Measurements from ENCODE around the gene ASB9.
"Not testable (repeated sequence)": the region's sequence is repeated elsewhere in the genome, so short reads cannot be mapped to it uniquely, and the experiment has no call there.

Gene ASB9, protein sequence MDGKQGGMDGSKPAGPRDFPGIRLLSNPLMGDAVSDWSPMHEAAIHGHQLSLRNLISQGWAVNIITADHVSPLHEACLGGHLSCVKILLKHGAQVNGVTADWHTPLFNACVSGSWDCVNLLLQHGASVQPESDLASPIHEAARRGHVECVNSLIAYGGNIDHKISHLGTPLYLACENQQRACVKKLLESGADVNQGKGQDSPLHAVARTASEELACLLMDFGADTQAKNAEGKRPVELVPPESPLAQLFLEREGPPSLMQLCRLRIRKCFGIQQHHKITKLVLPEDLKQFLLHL

DNA sequence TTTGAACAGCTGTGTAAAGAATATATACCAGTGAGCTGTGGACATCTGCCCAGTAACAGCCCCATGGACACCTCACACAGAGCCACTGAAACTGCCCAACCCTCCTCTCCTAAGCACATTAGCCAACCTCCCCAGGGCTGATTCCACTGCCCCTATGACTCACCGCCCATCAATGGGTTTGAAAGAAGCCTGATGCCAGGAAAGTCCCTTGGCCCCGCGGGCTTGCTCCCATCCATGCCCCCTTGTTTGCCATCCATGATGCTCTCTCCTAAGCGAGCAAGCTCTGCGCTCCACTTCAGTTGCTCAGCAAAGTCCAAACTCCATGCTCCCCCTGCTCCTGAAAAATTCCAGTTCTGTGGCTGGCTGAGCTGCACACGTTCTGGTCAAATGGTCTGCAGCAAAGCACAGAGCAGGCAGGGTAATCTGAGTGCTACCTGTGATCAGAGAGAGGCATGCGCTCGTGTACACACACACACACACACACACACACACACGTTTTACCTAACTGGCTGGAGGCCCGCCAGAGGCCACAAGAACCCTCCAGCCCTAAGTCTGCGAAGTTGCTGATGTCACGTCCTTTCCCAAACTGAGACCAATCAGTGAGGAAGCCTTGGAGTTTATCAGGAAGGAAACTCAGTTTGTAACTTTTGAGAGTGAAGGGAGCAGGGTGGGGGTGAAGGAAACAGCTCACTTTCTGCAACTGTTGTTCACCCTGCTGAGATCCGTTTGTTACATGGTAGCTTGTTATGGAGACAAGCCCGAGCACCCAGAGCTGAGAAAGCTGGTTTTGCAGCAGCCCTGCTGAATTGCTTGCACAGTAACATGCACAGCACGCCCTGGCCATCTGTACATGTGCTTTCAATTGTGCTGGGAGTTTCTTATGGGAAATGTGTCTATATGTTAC, at the start of gene ASB9:
TSS of gene ASB9 (minus strand) at position 466 of the 904 bp plus-strand sequence. CDS start at position 257, 209 bp downstream.
- peak; percentile 55 for DNase-seq (ENCODE audit: low spot score)

DNA sequence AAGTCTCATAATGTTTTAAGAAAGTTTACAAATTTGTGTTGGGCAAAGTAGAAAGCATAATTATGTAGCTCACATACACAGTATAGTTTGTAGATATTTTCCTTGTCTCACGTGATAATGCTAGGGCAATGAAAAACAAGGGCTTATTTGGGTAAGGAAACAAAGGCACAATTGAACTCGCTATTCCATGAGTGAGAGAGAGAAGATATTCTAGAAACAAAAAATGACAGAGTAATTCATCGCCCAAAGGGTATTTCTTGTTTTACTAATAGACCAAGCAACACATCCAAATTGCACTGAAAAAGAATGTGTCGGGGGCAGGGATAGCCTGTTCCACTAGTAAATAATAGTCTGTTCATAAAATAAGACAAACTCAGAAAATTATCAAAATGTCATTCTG, 49.2 kb upstream of the ASB9 start:
- no peak for DNase-seq (ENCODE audit: low spot score)

DNA sequence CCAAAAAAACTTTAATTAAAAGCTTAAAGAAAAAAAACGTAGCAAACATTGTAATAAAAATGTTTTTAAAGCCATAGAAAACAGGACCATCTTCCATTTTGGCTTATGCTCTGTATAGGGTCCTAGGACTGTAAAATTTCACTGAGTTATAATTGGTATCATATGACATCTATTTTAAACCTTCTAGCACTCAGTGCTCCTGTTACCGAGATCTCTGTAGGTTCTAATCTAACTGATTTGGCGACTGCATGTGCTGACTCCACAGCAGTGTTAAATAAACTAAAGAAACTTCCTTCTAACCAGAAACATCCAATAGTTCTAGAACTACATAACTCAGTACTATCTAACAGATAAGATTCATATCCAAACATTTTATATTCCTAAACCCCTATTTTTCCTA, 45.6 kb upstream of the ASB9 start, which contains the start of gene ASB11:
TSS of gene ASB11 (minus strand) at position 132 of the 400 bp plus-strand sequence. CDS start at position 97, 35 bp downstream.
- no peak for DNase-seq (ENCODE audit: low spot score)

DNA sequence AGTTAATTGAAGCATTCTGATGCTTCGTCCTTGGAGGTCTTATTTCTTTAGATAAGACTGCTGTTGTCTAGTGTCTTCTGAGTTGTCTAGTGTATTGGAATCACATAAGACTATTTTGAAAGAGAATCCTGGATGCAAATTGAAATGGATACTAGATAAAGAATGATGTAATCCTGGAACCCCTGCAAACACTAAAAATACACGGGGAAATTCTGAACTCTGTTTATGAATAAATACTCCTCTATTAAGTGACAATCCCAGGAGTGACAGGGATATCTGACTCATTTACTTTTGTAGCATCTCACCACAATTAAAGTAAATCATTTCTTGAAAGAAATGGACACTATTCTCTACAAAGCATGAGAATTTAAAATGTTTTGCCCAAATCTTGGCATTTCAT, 44.6 kb upstream of the ASB9 start:
- no peak for DNase-seq (ENCODE audit: low spot score)

DNA sequence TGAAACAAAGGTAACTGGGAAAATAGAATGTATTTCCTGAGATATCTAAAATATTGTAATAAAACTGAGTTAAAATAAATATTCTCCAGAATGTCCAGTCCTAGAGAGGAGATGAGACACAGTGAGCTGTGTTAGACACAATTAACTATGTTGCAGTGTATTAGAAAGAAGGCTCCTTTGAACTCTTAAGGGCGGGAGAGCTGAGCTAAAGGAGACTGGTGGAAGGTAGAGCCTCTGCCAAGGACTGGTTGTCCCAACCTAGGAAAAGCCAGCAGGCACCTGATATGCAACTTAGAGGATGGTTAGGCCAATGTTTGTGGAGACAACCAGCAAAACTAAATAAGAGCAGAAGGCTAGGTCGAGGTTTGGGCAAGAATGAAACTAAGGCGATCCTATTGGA, 41.2 kb upstream of the ASB9 start:
- DNase-seq (ENCODE audit: low spot score), result no peak

DNA sequence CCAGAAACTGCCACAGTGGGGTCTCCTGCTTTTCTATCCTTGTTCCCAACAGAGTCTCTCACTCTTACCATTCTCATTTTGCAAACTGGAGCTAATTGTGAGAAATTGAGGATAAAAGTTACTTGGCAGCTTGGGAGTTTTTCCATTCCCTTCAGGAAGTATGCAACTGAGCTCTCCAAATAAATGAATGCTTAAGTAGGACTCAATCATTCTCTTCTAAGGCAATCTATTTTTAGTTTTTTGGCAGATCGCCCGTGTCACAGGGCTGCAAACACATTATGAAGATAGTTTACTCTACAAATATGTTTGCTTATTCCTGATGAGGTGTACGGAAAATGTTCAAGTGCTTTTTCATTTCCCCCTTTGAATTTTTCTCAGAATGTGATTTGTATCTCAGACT, 40.2 kb upstream of the ASB9 start:
- DNase-seq (ENCODE audit: low spot score), result peak; percentile 8

DNA sequence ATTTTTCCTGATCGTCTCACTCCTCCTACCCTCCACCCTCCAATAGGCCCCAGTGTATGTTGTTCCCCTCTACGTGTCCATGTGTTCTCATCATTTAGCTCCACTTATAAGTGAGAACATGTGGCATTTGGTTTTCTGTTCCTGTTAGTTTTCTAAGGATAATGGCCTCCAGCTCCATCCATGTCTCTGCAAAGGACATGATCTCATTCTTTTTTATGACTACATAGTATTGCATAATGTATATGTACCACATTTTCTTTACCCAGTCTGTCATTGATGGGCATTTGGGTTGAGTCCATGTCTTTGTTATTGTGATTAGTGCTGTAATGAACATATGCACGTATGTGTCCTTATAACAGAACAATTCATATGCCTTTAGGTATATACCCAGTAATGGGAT, 36.0 kb upstream of the ASB9 start:
- DNase-seq (ENCODE audit: low spot score), result not testable (repeated sequence)

DNA sequence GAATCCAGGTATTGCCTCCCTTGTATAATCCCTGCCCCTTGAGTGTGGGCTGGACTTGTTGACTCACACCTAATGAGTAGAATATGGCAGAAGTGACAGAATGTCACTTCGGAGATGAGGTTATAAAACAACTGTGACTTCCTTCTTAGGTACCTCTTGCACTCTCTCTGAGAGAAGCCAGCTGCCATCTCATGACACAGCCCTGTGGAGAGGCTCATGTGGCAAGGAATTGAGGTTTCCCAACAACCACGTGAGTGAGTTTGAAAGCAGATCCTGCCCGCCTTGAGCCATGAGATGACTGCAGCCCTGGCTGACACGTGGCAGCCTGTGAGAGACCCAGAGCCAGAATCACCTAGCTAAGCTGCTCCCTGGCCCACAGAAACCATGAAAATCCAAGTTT, 32.0 kb upstream of the ASB9 start:
- DNase-seq (ENCODE audit: low spot score), result no peak

DNA sequence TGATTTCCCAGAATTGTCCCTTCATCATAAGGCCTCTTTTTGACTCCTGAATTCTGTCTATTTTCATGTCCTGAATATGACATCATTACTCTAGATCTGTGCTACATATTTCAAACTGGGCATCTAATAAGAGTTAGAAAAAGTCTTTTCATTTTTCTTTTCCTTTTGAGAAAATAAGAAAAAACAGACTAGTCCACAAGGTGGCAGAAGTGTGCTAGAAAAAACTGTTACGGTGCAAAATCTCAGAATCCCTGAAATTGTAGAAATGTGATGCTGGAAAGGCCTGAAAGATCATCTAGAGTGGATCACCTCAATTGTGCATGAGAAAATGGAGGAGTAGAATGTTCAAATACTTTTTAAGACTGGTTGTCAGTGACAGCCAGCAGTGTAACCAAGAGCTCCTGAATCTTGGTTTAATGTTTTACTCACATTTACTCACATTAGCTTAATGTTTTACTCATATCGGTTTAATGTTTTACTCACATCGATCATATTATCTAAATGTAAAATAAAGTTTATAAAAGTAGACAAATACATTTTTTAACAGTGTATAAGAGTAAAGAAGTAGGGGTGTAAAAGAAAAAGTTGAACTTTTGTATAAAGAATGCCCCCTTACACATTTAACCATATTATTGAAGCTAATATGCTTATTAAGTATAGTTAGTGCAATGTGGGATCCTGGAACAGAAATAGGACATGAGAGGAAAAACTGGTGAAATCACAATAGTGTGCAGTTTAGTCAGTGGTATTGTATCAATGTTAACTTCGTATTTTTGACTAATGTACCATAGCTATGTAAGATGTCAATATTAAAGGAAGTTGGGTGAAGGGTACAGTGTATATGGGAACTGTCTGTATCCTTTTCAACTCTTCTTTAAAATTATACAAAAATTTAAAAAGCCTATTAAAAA, 30.3 kb upstream of the ASB9 start:
- DNase-seq (ENCODE audit: low spot score), result peak; percentile 38

DNA sequence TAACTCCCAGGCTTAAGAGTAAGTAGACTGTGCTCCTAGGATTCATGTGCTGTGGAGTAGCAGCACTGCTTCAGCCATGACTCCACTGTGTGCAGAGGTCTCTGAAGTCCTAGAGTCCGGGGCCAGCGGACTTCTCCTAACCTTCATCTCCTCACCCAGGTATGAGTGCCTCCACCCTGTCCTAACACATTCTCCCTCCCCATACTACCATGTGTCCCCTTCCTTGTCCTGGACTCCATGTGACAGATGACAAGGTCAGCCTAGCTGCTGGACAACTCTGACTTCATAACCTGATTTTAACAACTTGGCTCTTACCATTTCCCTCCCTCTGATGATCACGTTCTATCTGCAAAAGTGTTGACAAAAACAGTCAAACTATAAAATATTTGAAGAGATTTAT, 28.9 kb upstream of the ASB9 start:
- DNase-seq (ENCODE audit: low spot score), result no peak

DNA sequence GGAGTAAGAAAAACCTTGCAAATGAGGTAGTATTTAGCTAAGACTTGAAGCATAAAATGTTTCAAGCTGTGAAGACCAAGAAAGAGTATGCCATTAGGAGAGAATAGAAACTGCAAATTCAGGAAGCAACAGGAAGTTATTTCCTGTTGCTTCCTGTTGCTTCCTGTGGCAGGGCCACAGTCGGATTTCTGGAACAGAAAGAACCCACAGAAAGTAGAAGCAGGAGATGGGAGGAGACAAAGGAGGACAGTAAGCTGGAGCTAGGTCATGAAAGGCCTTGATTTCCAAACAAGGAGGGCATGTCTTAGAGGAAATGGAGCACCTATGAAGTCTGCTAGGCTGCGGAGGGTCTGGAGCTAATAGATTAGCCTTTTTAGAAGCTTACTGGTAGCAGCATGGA, 28.3 kb upstream of the ASB9 start:
- DNase-seq (ENCODE audit: low spot score), result no peak

DNA sequence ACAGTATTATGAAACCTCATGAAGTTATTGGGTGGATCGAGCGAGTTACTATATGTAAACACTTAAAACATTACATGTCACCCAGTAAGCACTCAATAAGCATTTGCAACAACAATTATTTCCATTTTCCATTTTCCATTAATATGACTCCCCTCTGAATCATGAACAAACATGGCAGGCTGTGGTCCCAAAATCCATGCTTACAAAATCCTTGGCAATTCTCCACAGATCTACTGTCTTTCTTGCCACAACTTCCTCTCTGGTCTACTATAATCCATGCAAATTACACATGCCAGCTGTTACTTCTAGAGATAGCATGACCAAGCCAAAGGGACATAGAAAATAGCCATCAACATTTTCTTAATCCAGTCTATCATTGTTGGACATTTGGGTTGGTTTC, 23.6 kb upstream of the ASB9 start:
- DNase-seq (ENCODE audit: low spot score), result no peak

DNA sequence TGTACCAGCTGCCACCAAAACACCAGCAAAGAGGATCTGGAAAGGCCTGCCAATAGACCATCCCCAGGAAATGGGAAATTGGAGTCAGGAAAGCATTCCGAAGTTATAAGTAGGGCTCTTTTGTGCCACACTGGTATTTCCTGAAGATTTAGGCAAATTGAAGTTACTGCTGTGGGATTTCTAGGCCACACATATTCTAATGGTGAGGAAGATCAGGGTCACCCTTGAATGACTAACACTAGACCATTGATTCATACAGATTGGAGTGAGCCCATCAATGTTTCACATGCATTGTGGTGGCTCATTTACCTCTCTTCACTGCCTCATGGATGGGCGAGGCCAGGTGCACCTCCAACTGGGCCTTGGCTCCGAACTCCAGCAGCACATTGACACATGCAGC, 23.0 kb upstream of the ASB9 start:
- no peak for DNase-seq (ENCODE audit: low spot score)

DNA sequence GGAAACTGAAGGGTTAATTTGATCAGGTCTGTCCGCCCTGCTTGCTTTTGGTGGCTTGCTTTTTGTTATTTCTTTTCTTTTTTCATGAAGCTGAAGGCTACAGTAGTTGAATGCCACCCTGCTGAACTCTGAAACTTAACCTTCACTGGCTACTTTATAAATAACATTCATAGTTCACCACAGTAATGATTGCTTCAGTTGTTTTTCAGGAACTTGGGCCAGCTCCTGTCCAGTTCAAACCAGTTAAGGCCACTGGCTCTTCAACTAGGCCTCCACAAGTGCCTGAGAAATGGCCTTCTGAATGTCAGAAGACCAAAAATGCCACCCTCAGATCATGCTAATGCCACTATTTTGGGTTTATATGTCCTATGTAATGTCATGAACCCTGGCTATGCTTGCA, 7.7 kb upstream of the ASB9 start:
- DNase-seq (ENCODE audit: low spot score), result no peak

DNA sequence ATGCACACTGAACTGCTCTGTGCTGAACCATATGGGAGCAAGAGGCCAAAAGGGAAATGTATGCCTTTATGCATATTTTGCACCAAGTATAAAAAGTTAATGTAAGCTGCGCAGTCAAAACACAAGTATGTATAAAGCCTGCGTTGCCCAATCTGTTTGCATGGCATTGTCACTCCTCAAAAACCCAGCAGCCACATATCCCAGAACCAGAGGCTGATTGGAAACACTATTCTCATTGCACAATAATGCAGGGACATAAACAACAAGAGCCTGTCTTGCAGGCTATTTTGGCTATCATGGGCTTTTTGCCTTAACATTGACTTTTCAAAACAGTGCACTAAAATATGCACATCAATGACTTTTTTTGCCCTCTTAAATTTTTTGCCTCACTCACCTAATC, 5.1 kb upstream of the ASB9 start:
- DNase-seq (ENCODE audit: low spot score), result no peak

DNA sequence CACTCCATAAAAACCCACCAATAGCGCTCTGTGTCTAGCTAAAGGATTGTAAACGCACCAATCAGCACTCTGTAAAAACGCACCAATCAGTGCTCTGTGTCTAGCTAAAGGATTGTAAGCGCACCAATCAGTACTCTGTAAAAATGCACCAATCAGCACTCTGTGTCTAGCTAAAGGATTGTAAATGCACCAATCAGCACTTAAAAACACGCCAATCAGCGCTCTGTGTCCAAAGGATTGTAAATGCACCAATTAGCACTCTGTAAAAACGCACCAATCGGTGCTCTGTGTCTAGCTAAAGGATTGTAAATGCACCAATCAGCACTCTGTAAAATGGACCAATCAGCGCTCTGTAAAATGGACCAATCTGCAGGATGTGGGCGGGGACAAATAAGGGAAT, 3.4 kb upstream of the ASB9 start:
- DNase-seq (ENCODE audit: low spot score), result not testable (repeated sequence)

DNA sequence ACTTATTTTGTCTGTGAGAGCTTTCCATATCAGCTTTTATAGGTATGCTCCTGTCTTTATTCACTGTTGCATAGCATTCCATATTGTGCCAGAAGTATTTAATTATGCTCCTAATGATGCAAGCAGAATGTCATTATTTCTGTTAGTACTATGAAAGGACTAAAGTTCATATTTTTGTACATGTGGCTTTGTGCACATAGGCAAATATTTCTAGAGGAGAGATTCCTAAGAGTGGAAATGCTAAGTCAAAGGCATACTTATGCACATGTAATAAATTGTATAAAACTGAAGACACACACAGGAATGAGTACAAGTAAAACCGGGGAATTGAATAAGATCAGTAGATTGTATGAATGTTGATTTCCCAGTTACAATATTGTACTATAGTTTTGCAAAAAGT, 1.9 kb upstream of the ASB9 start:
- DNase-seq (ENCODE audit: low spot score), result no peak

DNA sequence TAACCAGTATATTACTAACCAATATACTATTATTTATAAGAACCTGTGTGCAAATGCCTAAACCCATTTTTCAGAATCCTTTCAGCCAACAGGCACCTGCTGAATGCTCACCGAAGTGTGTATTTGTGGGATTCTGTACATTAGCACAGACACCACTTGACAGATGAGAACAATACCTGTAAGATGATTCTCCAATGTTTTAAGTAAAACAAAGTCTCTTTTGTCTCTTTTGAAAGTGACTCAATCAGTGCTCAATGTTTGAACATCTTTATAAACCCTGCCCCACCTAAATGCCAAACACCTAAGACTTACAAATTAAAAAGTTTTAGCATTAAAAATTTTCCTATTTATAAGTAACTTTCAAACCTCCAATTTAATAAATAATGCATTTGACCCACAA, 763 bp downstream of the ASB9 start:
- no peak for DNase-seq (ENCODE audit: low spot score)

DNA sequence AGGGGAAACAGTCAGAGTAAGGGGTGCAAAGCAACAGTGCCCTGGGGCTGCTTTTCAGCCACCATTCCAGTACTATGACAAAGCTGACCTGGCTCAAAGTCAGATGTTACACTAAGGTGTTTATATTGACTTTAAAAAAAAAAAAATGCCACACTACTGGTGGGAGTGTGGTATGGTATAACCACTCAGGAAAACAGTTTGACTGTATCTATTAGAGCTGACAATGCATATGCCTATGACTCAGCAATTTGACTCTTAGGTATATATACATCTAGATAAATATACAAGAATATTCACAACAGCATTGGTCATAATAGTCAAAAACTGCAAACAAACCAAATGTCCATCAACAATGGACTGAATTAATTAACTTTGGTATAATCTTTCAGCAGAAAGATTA, 15.0 kb downstream of the ASB9 start:
- no peak for DNase-seq (ENCODE audit: low spot score)

DNA sequence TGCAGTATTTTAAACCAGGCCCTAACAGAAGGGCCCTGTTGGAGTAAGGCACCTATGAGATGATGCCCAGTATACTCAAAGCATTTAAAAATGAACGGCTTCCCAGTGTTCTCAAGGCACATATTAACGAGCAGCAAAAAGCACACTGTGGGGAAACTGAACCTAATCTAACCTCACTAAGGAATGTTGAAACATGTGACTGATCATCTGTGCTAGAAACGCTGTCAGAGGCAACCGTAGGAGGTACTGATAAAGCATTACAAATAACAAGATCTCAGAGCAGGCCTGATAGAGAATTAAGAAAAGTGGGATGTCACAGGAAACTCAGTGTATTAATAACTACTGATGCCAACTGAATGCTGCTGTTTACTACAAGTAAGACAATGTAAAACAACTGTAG, 24.0 kb downstream of the ASB9 start:
- no peak for DNase-seq (ENCODE audit: low spot score)

DNA sequence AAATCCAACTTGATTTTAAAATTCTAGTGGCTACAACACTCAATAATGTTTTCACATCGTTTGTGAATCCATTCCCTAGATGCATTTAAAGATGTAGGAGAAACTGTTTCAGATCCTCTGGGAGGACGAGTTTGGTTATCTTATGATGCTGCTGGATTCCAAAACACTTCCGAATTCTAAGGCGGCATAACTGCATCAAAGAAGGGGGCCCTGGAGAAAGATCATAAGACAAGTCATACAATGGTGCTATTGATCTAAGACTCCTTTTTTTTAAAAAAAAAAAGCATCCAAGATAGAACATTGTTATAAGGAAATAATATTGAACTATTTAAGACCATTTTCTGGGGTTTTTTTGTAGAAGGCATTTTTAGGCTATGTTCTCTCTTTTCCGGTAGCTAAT, 25.5 kb downstream of the ASB9 start:
- no peak for DNase-seq (ENCODE audit: low spot score)

DNA sequence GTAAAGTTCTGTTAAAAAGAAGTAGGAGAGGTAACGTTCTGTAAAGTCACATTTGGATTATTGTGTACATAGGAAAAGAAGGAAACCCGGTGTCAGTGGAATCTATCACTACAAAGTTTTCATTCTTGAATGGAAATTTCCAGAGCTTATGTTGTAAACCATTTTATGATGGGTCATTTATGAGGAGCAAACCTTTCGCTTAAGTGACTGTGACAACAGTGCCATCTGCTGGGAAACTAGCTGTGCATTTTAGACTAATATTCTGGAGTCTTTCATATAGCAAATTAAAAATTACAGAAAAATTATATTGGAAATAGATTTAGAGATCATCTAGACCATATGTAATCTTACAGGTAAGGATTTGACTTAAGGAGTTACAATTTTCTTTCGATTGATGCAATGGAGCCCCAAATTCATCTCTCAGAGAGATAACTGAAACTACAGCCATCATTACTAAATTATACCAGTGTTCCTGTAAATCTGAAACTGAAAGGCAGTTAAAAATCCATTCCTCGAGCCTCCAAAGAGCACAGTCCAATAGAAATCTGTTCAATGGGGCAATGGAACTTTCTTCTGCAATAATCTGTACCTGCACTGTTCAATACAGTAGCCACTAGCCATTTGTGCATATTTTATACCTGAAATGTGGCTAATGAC, 26.9 kb downstream of the ASB9 start:
- peak; percentile 54 for DNase-seq (ENCODE audit: low spot score)
